ENCODE results near the gene TTLL8. TPM values are rescaled to one million over a fixed set of nuclear protein-coding genes. Genes with fewer than 3 reads are reported as not detected.

TTLL8 gene
- total RNA-seq, 1 donor from 2014 or later = not detected

DNA sequence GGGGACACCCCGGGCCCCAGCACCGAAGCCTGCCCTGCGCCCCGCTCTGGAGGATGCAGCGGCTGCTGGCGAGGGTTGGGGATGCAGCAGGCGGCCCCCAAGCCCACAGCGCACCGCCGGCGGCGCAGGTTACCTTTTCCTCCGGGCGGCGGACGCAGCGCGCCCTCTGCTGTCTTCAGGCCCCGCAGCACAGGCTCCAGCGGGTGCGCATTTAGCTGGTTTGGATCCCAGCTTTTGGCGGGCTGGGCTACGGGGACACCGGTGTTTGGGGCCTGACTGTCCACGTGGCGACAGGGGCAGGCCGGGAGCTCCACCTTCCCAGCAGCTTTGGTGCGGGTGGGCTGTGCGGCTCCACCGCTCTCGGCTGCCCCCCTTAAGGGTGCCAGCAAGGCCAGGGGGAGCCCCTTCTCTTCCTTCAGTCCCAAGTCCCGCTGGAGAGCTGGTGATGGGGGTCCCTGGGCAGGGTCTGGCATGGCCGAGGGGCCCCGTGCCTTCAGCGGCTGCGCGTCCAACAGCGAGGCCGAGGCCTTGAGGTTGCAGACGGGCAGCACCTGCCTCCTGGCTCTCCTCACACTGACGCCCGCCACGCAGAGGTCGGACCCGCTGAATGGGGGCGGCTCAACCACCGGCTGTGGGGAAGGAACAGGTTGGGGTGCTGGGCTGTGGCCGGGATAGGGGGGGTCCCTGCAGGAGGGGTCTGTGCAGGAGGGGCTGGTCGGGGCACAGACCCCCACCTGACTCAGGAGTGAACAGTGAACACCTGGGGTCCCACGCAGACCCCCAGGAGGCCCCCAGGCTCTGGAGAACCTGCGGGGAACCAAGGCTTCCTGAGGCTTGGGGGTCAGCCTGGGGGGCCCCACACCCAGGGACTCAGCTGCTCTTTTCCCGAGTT is 27.6 kb downstream of the TTLL8 start:
- TF ChIP-seq, protein P1, sequence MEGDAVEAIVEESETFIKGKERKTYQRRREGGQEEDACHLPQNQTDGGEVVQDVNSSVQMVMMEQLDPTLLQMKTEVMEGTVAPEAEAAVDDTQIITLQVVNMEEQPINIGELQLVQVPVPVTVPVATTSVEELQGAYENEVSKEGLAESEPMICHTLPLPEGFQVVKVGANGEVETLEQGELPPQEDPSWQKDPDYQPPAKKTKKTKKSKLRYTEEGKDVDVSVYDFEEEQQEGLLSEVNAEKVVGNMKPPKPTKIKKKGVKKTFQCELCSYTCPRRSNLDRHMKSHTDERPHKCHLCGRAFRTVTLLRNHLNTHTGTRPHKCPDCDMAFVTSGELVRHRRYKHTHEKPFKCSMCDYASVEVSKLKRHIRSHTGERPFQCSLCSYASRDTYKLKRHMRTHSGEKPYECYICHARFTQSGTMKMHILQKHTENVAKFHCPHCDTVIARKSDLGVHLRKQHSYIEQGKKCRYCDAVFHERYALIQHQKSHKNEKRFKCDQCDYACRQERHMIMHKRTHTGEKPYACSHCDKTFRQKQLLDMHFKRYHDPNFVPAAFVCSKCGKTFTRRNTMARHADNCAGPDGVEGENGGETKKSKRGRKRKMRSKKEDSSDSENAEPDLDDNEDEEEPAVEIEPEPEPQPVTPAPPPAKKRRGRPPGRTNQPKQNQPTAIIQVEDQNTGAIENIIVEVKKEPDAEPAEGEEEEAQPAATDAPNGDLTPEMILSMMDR (conservative IDR thresholded peaks at IDR 0.05) = peak; percentile 86
- H3K4me1 Mint-ChIP-seq = no peaks in the 10 kb centered on the region
- no peak overlapping the region for H3K4me3 Mint-ChIP-seq
- peak; percentile 68 for DNase-seq (ENCODE audit: low read depth, low spot score)
- H3K27me3 Mint-ChIP-seq (ENCODE audit: low read depth) = peaks cover 11% of the 10 kb centered on the region
- no peaks in the 10 kb centered on the region for H3K9me3 Mint-ChIP-seq
- no peaks in the 10 kb centered on the region for H3K36me3 Mint-ChIP-seq (ENCODE audit: low read depth)
- H3K27ac Mint-ChIP-seq (ENCODE audit: unreplicated experiment) = no peak overlapping the region

DNA sequence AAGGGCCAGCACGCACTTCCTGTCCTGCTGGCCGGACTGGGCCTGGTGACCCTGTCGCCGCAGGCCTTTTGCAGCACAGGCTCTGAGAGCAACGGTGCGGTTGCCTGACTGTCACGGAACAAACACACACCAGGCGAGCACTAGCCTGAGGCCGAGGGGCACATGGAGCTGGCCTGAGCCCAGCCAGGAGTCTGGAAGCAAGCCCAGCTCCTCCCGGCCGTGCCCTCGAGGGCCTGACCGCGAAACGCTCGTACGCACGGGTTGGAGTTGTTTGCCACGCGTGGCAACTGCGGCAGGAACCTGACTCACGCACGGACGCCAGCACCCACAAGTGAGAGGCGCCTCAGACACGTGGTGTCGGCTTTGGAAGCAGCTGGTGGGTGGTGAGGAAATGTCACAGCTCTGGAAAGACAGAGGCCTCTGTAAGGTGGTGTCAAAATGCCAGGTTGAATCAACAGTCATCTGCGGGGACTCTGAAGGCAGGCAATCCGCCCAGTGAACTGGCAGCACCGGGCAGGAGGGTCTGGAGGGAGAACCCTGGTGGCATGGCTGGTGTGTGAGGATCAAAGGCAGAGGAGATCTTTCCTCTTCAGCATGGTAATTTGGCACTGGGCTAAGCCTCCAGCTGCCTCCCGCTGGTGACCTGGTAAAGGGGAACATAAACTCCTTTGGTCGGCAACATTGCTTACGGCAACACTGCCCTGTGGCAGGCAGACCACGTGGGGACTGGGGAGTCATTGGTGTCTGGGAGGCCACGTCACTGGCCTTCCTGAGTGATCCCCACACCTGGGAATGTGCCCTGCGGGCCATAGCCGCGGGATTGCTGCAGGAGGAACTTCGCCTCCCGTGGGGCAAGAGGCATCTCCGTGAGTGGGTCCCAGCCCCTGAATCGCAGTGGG is 30.2 kb downstream of the TTLL8 start:
- Mint-ChIP-seq H3K27ac (ENCODE audit: unreplicated experiment) (peak overlapping the region; percentile 43), H3K27me3 (ENCODE audit: low read depth) (peaks cover 21% of the 10 kb centered on the region)

DNA sequence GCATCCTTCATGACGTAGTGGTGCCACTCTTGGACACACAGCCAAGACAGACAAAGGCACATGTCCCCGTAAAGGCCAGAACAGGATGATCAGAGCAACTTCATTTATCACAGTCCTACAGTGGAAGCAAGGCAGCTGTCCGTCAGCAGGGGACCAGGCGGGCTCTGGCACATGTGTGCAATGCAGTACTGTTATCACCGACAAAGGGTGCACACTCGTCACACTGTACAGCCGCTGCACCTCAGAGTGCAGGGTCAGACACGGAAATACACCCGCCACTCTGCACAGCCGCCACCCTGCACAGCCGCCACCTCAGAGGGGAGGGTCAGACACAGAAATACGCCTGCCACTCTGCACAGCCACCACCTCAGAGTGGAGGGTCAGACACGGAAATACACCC is 32.1 kb downstream of the TTLL8 start:
- Mint-ChIP-seq H3K36me3 (ENCODE audit: low read depth) (no peaks in the 10 kb centered on the region), H3K9me3 (no peaks in the 10 kb centered on the region), H3K27ac (ENCODE audit: unreplicated experiment) (no peak overlapping the region), H3K4me3 (no peak overlapping the region), H3K4me1 (no peaks in the 10 kb centered on the region), H3K27me3 (ENCODE audit: low read depth) (peaks cover 21% of the 10 kb centered on the region)
- TF ChIP-seq, protein P1 (conservative IDR thresholded peaks at IDR 0.05) = no peak
- no peak for DNase-seq (ENCODE audit: low read depth, low spot score)

More for the DNA sequence above, 30.2 kb downstream of the TTLL8 start:
- H3K4me1 Mint-ChIP-seq = no peaks in the 10 kb centered on the region
- no peaks in the 10 kb centered on the region for H3K36me3 Mint-ChIP-seq (ENCODE audit: low read depth)
- TF ChIP-seq, protein P1 (conservative IDR thresholded peaks at IDR 0.05) = no peak
- no peak overlapping the region for H3K4me3 Mint-ChIP-seq
- no peaks in the 10 kb centered on the region for H3K9me3 Mint-ChIP-seq
- no peak for DNase-seq (ENCODE audit: low read depth, low spot score)

DNA sequence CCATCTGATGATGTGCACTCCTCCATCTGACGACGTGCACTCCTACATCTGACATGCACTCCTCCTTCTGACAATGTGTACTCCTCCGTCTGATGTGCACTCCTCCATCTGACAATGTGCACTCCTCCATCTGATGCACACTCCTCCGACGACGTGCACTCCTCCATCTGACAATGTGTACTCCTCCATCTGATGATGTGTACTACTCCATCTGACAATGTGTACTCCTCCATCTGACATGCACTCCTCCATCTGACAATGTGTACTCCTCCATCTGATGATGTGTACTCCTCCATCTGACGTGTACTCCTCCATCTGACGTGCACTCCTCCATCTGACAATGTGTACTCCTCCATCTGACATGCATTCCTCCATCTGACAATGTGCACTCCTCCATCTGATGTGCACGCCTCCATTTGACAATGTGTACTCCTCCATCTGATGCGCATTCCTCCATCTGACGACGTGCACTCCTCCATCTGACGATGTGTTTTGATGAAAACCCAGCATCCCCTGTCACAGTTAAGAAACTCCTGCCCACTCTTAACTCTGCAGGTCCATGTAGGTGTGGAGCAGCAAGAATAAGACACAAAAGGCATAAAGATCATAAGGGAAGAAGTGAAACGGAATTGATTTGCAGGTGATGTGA is 35.8 kb downstream of the TTLL8 start:
- no peak for DNase-seq (ENCODE audit: low read depth, low spot score)
- Mint-ChIP-seq H3K36me3 (ENCODE audit: low read depth) (no peaks in the 10 kb centered on the region), H3K4me3 (no peak overlapping the region), H3K9me3 (no peaks in the 10 kb centered on the region), H3K27ac (ENCODE audit: unreplicated experiment) (no peak overlapping the region), H3K27me3 (ENCODE audit: low read depth) (peaks cover 36% of the 10 kb centered on the region), H3K4me1 (no peaks in the 10 kb centered on the region)
- TF ChIP-seq, protein P1 (conservative IDR thresholded peaks at IDR 0.05) = no peak

DNA sequence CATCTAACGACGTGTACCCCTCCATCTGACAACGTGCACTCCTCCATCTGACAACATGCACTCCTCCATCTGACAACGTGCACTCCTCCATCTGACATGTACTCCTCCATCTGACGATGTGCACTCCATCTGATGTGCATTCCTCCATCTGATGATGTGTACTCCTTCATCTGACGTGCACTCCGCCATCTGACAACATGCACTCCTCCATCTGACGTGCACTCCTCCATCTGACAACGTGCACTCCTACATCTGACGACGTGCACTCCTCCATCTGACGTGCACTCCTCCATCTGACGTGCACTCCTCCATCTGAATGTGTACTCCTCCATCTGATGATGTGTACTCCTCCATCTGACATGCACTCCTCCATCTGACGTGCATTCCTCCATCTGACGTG is 37.5 kb downstream of the TTLL8 start:
- H3K4me1 Mint-ChIP-seq = no peaks in the 10 kb centered on the region
- H3K4me3 Mint-ChIP-seq = no peak overlapping the region
- no peak overlapping the region for H3K27ac Mint-ChIP-seq (ENCODE audit: unreplicated experiment)
- peaks cover 39% of the 10 kb centered on the region for H3K27me3 Mint-ChIP-seq (ENCODE audit: low read depth)
- DNase-seq (ENCODE audit: low read depth, low spot score) = no peak
- TF ChIP-seq, protein P1 (conservative IDR thresholded peaks at IDR 0.05) = no peak
- no peaks in the 10 kb centered on the region for H3K9me3 Mint-ChIP-seq
- H3K36me3 Mint-ChIP-seq (ENCODE audit: low read depth) = no peaks in the 10 kb centered on the region

Data from neural crest cell (in vitro differentiated cells).